Ovary (tissue), 3 donors: ENCODE measurements around the gene MROH7.

Experiments
- CTCF ChIP-seq, 3 donors: fragments of 450-650 bp in 2 of 3; fragments of 200-600 bp in 1 of 3; IDR thresholded peaks; one replicate each; pipeline versions ENCODE4 v1.5.1 to v1.8.0; 2016 to 2022; ENCODE audit warnings: antibody characterized with exemption in 3 of 3, mild to moderate bottlenecking in 1 of 3
- EP300 ChIP-seq: sonication (generic); formaldehyde crosslinking; IDR thresholded peaks from one replicate; pipeline ENCODE4 v1.6.1; 2017; ENCODE audit warnings: antibody characterized with exemption
- donor health status: DM: no; HTN: no; CAD: no.

GRCh38 chr1:54699936-54700525 lies 58.4 kb downstream of the MROH7 start:
- TF ChIP-seq EP300 (no peak), CTCF (IDR thresholded peaks at IDR 0.05) (no peak)
